ENCODE data around the gene CDON. TPM values are rescaled to one million over a fixed set of nuclear protein-coding genes. Genes with fewer than 3 reads are reported as not detected.

Gene CDON
- total and polyA plus RNA-seq, 2 donors: 8.4 to 47.4 TPM

Other genes with a start within 250 kb of the CDON start
- not detected for gene PATE4, start 229.6 kb downstream of the CDON start, total RNA-seq
- not detected for gene PATE4, start 229.6 kb downstream of the CDON start, polyA plus RNA-seq
- gene HYLS1, start 175.2 kb downstream of the CDON start, total RNA-seq: 11.8 TPM
- gene HYLS1, start 175.2 kb downstream of the CDON start, polyA plus RNA-seq: 3.4 TPM
- 10.4 TPM for gene PUS3, start 159.7 kb downstream of the CDON start, total RNA-seq
- 10.2 TPM for gene PUS3, start 159.7 kb downstream of the CDON start, polyA plus RNA-seq
- gene DDX25, start 158.4 kb downstream of the CDON start, total RNA-seq: 0.32 TPM
- gene DDX25, start 158.4 kb downstream of the CDON start, polyA plus RNA-seq: 0.19 TPM
- 0.48 TPM for gene VSIG10L2, start 116.8 kb downstream of the CDON start, total RNA-seq
- gene VSIG10L2, start 116.8 kb downstream of the CDON start, polyA plus RNA-seq: 0.08 TPM
- gene RPUSD4, start 148.8 kb upstream of the CDON start, total RNA-seq: 18.6 TPM
- 19.1 TPM for gene RPUSD4, start 148.8 kb upstream of the CDON start, polyA plus RNA-seq
- 18.0 TPM for gene FAM118B, start 148.9 kb upstream of the CDON start, total RNA-seq
- 11.1 TPM for gene FAM118B, start 148.9 kb upstream of the CDON start, polyA plus RNA-seq
- 35.1 TPM for gene SRPRA, start 206.0 kb upstream of the CDON start, total RNA-seq
- 92.8 TPM for gene SRPRA, start 206.0 kb upstream of the CDON start, polyA plus RNA-seq
- 11.4 TPM for gene FOXRED1, start 206.3 kb upstream of the CDON start, total RNA-seq
- gene FOXRED1, start 206.3 kb upstream of the CDON start, polyA plus RNA-seq: 20.4 TPM
- gene TIRAP, start 220.2 kb upstream of the CDON start, total RNA-seq: 5.8 TPM
- gene TIRAP, start 220.2 kb upstream of the CDON start, polyA plus RNA-seq: 11.5 TPM
- 6.7 TPM for gene DCPS, start 241.2 kb upstream of the CDON start, total RNA-seq
- 28.3 TPM for gene DCPS, start 241.2 kb upstream of the CDON start, polyA plus RNA-seq